Testis (tissue), 5 donors: Measurements from ENCODE around the gene FGFBP2. TPM values are rescaled to one million over a fixed set of nuclear protein-coding genes. Genes with fewer than 3 reads are reported as not detected.

Experiments
- DNase-seq: peaks from one replicate; pipeline ENCODE4 v3.0.0-alpha.2; 2019
- H3K27ac ChIP-seq, 2 donors: fragments of 200-600 bp; sonication (generic); one replicate each; pipeline ENCODE4 v1.5.1; 2019
- H3K27me3 ChIP-seq: fragments of 200-600 bp; sonication (generic); one replicate; pipeline ENCODE4 v1.5.1; 2019
- H3K36me3 ChIP-seq: fragments of 200-600 bp; sonication (generic); one replicate; pipeline ENCODE4 v1.5.1; 2017; ENCODE audit warnings: low read depth; ENCODE audit errors: missing control alignments
- H3K4me1 ChIP-seq: fragments of 200-600 bp; sonication (generic); one replicate; pipeline ENCODE4 v1.5.1; 2019
- H3K4me3 ChIP-seq, 2 donors: fragments of 200-600 bp; sonication (generic); one replicate each; pipeline ENCODE4 v1.5.1; 2017 to 2019
- H3K9me3 ChIP-seq: fragments of 200-600 bp; sonication (generic); one replicate; pipeline ENCODE4 v1.5.1; 2017
- POLR2A ChIP-seq: fragments of 450-650 bp; IDR thresholded peaks from one replicate; pipeline ENCODE4 v1.6.1; 2017; ENCODE audit warnings: antibody characterized with exemption, mild to moderate bottlenecking, moderate library complexity
- WGBS, 2 donors: methylation state at CpG; one replicate each; pipeline ENCODE4 v1.1.5; 2018; 5-methylcytosine and 5-hydroxymethylcytosine counted together
- intact Hi-C: fragments of 100-400 bp; cut with DNase I; formaldehyde crosslinking; loops from one replicate; pipeline ENCODE4 v1.15.1; 2023; ENCODE audit warnings: low total_unique reads
- long read RNA-seq, 2 donors: transcript quantifications; one replicate each; lab custom pipeline, GENCODE V29; 2026
- polyA plus RNA-seq: library from polyadenylated mRNA; stranded (reverse); fragments of 350-450 nt; fragmentation: Illumina TruSeq; extraction: RNeasy Lipid Tissue Mini Kit (QIAGEN cat#74804); gene quantifications from one replicate; pipeline ENCODE4 v1.2.3, GENCODE V29; 2014; ENCODE audit warnings: low read depth, low replicate concordance; ENCODE audit not compliant: insufficient read depth
- total RNA-seq, 2 donors: library from RNA; depleted of rRNA; stranded (reverse); fragments of >200 nt; gene quantifications; one replicate each; pipeline ENCODE4 v1.2.3, GENCODE V29; 2016
- TF ChIP-seq, protein P1 (sequence below), 3 experiments: fragments of 450-650 bp in 2 of 3; fragments of 200-600 bp in 1 of 3; sonication (generic) in 1 of 3; IDR thresholded peaks; one replicate each; pipeline ENCODE4 v1.5.1; 2016 to 2019; ENCODE audit warnings: antibody characterized with exemption in 3 of 3, mild to moderate bottlenecking in 2 of 3, moderate library complexity in 1 of 3

FGFBP2 gene, protein sequence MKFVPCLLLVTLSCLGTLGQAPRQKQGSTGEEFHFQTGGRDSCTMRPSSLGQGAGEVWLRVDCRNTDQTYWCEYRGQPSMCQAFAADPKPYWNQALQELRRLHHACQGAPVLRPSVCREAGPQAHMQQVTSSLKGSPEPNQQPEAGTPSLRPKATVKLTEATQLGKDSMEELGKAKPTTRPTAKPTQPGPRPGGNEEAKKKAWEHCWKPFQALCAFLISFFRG
- total RNA-seq = 100 to 1,000 TPM in 1 of 2 donors, 10 to 100 TPM in 1; 19.4 to 139 TPM
- 20.3 TPM for polyA plus RNA-seq
- long read RNA-seq, donor 1, partial matches to known transcripts = 0 of 1 reads
- long read RNA-seq, donor 1, other reads (novel, unspliced or antisense) = 0 of 1 reads
- long read RNA-seq, donor 2, partial matches to known transcripts = 0 of 1 reads
- long read RNA-seq, donor 2, other reads (novel, unspliced or antisense) = 0 of 1 reads

DNA sequence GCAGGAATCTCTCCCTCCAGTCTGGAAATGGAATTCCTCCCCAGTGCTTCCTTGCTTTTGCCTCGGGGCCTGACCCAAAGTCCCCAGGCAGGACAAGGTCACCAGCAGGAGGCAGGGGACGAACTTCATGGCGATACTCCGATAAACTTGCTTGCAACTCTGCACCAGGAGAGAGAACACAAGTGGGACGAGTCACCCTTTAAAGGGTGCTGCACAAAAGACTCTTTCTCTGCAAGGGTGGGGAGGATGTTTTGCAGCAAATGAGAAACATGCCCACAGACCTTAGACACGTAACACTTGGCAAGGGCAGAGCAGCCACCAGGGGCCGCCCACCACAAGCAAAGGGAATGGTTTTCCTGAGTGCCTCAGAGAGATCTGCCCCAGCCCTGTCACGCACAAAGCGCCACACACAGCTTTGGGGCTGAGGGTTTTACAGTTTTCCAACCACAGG lies at the start of gene FGFBP2:
FGFBP2 (minus strand) TSS at position 175 of the 451 bp plus-strand sequence; CDS start at position 129, 46 bp downstream.
- DNase-seq = peak; percentile 80
- H3K4me1 ChIP-seq = peaks cover 4% of the 10 kb centered on the region
- H3K27ac ChIP-seq = no peak within 1 kb of the TSS
- H3K36me3 ChIP-seq = no peaks in the 10 kb centered on the region
- intact Hi-C loops = no loop called here
- no peaks in the 10 kb centered on the region for H3K27me3 ChIP-seq
- TF ChIP-seq, protein P1, sequence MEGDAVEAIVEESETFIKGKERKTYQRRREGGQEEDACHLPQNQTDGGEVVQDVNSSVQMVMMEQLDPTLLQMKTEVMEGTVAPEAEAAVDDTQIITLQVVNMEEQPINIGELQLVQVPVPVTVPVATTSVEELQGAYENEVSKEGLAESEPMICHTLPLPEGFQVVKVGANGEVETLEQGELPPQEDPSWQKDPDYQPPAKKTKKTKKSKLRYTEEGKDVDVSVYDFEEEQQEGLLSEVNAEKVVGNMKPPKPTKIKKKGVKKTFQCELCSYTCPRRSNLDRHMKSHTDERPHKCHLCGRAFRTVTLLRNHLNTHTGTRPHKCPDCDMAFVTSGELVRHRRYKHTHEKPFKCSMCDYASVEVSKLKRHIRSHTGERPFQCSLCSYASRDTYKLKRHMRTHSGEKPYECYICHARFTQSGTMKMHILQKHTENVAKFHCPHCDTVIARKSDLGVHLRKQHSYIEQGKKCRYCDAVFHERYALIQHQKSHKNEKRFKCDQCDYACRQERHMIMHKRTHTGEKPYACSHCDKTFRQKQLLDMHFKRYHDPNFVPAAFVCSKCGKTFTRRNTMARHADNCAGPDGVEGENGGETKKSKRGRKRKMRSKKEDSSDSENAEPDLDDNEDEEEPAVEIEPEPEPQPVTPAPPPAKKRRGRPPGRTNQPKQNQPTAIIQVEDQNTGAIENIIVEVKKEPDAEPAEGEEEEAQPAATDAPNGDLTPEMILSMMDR (IDR thresholded peaks at IDR 0.05) = peak in 1 of 3 experiments; percentile 5
- TF ChIP-seq POLR2A = no peak
- peak within 1 kb of the TSS in 1 of 2 donors; percentile 8 for H3K4me3 ChIP-seq
- WGBS, 2 donors = 43 to 55% methylated on average over 8 to 9 of the region's 9 CpGs
- no peaks in the 10 kb centered on the region for H3K9me3 ChIP-seq

DNA sequence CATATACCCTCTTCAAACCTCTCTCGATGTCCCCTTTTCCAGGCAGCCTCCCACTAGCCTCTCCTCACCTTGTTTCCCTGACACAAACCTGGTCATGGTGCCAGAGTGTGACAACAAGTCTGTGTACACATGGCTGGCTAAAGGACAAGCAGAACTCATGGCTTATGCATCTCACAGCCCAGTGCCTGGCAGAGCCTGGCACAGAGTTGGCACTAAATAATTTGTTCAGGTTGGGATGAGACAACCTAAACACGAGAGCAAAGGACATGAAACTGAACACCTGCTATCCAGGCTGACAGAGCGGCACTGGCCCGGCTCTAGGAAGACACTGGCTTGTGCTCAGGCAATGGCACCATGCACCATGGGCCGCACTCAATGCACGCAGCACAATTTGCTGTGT lies 48.2 kb upstream of the FGFBP2 start:
- Histone ChIP-seq H3K27ac (no peak overlapping the region), H3K9me3 (no peaks in the 10 kb centered on the region), H3K27me3 (no peaks in the 10 kb centered on the region), H3K36me3 (no peaks in the 10 kb centered on the region), H3K4me1 (no peaks in the 10 kb centered on the region), H3K4me3 (no peak overlapping the region)
- no peak for DNase-seq
- intact Hi-C loops = no loop called here
- 91 to 92% methylated on average over 6 of the region's 6 CpGs for WGBS, 2 donors
- TF ChIP-seq, protein P1 (IDR thresholded peaks at IDR 0.05) = no peak
- TF ChIP-seq POLR2A = no peak

DNA sequence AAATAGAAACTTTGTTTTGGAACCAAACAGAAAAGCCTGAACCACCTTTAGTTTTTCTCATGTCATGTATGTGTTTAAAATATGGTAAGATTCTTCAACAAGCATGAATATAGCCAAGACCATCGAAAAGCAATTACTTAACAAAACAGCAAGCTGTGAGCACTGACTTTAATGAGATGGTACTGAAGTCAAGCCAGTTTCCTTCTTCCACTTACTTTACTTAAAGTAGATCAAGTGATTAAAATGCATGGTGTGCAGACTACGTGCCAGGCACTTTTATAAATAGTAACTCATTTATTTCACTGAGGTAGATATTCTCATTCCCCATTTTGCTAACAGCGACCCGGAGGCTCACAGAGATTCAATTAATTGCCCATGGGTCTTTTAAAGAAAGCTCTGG lies 46.2 kb upstream of the FGFBP2 start:
- H3K4me1 ChIP-seq = no peaks in the 10 kb centered on the region
- intact Hi-C loops = no loop called here
- WGBS, 2 donors = 96% methylated on average over 4 of the region's 4 CpGs
- no peak for DNase-seq
- no peak overlapping the region for H3K27ac ChIP-seq
- no peak overlapping the region for H3K4me3 ChIP-seq
- H3K9me3 ChIP-seq = no peaks in the 10 kb centered on the region
- H3K36me3 ChIP-seq = no peaks in the 10 kb centered on the region
- H3K27me3 ChIP-seq = no peaks in the 10 kb centered on the region
- no peak for TF ChIP-seq POLR2A
- TF ChIP-seq, protein P1 (IDR thresholded peaks at IDR 0.05) = no peak

DNA sequence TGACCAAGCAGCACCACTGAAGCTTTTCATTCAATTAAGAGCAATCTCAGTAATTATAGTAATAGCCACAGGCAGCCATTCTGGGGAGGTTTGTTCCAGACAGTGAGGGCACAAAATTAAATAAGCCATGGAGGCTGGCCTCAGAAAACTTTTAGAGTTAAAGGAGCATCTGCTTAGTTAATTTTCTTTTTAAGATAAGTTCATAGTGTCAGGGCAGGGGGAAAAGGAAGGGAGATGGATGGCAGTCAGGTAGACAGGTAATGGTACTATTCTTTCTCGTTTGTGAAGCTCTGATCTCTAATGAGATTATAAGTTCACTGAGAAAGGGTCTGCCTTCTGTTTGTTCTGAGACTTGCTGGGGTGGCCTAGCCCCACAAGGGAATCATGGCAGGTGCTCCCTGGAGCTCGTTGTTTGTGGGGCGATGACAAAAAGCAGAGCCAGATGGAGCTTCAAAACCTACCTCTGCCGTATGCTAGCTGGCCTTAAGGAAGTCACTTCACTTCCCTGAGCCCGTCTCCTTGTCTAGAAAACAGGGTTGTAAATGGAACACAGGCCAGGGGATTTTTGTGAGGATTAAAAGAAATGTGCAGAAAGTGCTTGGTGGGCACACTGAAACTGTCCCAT lies 44.6 kb upstream of the FGFBP2 start:
- no peaks in the 10 kb centered on the region for H3K4me1 ChIP-seq
- no peak overlapping the region for H3K27ac ChIP-seq
- H3K36me3 ChIP-seq = no peaks in the 10 kb centered on the region
- DNase-seq = no peak
- intact Hi-C loops = no loop called here
- H3K27me3 ChIP-seq = no peaks in the 10 kb centered on the region
- no peak overlapping the region for H3K4me3 ChIP-seq
- no peaks in the 10 kb centered on the region for H3K9me3 ChIP-seq
- no peak for TF ChIP-seq POLR2A
- TF ChIP-seq, protein P1 (IDR thresholded peaks at IDR 0.05) = no peak
- WGBS, 2 donors = 72 to 79% methylated on average over 5 of the region's 5 CpGs
